ENCODE measurements around the gene CRTC3.

DNA sequence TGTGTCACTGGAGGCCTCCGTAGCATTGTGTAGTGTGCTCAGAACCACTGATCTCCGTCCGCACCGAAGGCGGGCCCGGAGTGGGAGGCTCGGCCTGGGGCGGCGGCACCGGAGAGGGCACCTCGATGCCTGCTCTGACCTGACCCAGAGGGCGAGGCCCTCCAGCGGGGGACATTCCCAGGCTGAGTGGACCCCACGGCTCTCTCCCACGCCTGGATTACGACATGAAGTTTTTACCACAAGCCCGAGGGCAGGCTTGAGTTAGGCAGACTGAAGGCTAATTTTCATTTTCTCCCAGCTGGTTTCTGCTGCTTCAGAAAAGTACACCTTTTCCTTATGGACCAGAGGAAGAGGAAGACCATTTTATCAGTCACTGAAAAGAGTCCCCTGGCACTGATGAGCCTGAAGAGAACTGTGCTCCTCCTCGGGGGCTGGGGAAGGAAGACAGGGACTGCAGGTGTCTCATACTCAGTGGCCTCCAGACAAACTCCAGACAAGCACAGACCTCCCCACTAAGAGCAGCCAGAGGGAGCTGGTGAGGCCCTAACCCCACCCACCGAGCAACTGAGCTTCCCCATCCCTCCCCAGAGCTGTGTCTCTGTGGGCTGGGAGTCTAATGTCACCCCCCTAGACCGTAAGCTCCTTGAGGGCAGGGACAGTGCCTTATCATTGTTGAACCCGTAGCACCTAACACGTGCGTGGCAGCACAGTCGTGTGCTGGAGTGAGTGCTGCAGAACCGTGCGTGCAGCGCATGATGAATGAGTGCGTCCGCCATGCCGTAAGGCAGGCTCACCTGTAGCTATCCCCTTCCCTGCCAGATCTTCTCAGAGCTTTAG lies 113.0 kb downstream of the CRTC3 start:
- TF ChIP-seq, protein P1, sequence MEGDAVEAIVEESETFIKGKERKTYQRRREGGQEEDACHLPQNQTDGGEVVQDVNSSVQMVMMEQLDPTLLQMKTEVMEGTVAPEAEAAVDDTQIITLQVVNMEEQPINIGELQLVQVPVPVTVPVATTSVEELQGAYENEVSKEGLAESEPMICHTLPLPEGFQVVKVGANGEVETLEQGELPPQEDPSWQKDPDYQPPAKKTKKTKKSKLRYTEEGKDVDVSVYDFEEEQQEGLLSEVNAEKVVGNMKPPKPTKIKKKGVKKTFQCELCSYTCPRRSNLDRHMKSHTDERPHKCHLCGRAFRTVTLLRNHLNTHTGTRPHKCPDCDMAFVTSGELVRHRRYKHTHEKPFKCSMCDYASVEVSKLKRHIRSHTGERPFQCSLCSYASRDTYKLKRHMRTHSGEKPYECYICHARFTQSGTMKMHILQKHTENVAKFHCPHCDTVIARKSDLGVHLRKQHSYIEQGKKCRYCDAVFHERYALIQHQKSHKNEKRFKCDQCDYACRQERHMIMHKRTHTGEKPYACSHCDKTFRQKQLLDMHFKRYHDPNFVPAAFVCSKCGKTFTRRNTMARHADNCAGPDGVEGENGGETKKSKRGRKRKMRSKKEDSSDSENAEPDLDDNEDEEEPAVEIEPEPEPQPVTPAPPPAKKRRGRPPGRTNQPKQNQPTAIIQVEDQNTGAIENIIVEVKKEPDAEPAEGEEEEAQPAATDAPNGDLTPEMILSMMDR (IDR thresholded peaks at IDR 0.05), result no peak; the same call in 1 of the 2 replicates
- TF ChIP-seq ZFX (IDR thresholded peaks at IDR 0.05; ENCODE audit: borderline replicate concordance), result no peak

Data from 22Rv1 (cell line).